ENCODE data around the gene NRXN3. TPM values are rescaled to one million over a fixed set of nuclear protein-coding genes. Genes with fewer than 3 reads are reported as not detected.

Gene NRXN3
- total RNA-seq, 2 donors from 2014 or later, result 1.3 to 2.3 TPM

DNA sequence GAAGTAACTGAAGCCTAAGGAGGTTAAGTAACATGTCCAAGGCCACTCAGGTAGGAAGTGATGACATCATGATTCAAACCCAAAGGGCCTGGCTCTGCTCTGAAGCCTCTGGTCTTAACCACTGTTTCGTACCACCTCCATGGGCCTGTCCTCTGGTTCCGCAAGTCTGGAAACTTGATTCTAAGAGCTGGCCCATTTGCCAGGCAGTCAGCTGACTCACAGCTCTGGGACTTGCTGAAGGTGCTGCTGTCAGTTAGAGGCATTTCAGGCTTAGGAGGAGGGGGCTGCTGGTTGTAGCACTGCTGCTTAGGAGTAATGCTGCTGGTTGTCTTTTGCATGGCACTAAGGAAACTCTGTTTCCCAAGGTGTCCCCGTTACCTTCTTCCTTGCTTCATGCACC, 7.9 kb downstream of the NRXN3 start:
- TF ChIP-seq POLR2A (IDR thresholded peaks at IDR 0.05), result no peak
- TF ChIP-seq, protein P1, sequence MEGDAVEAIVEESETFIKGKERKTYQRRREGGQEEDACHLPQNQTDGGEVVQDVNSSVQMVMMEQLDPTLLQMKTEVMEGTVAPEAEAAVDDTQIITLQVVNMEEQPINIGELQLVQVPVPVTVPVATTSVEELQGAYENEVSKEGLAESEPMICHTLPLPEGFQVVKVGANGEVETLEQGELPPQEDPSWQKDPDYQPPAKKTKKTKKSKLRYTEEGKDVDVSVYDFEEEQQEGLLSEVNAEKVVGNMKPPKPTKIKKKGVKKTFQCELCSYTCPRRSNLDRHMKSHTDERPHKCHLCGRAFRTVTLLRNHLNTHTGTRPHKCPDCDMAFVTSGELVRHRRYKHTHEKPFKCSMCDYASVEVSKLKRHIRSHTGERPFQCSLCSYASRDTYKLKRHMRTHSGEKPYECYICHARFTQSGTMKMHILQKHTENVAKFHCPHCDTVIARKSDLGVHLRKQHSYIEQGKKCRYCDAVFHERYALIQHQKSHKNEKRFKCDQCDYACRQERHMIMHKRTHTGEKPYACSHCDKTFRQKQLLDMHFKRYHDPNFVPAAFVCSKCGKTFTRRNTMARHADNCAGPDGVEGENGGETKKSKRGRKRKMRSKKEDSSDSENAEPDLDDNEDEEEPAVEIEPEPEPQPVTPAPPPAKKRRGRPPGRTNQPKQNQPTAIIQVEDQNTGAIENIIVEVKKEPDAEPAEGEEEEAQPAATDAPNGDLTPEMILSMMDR (IDR thresholded peaks at IDR 0.05), result no peak
- ATAC-seq (no peak), DNase-seq (no peak)
- Histone ChIP-seq H3K27ac (no peak overlapping the region), H3K4me1 (no peaks in the 10 kb centered on the region), H3K4me3 (no peak overlapping the region), H3K36me3 (replicated peaks in 1 of 2; ENCODE audit: insufficient read depth in 1 of 2, low read depth in 2 of 2) (no peaks in the 10 kb centered on the region), H3K27me3 (no peaks in the 10 kb centered on the region), H3K9me3 (no peaks in the 10 kb centered on the region)
- WGBS, 2 donors, result 76 to 91% methylated on average over 3 of the region's 3 CpGs
- intact Hi-C loops (cut with DNase I), result no loop called here

DNA sequence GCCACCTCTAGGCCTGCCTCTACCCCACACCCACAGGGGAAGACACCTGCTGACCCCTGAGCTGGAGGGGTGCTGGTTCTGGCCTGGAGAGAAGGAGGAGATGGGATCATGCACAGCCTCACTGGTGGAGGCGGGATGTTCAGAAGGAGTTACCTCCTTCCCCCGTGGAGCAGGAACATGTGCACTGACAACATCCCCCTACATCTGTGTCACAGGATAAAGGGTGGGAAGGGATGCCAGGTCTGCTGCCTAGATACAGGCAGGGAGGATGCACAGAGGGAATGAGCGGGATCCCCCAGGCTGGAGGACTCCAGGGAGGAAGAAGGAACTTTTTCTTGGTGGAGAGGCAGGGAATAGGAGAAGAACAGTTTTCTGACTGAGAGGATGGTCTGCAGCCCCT, 8.8 kb downstream of the NRXN3 start:
- DNase-seq (no peak), ATAC-seq (no peak)
- no peaks in the 10 kb centered on the region for H3K36me3 ChIP-seq (replicated peaks in 1 of 2; ENCODE audit: insufficient read depth in 1 of 2, low read depth in 2 of 2)
- 59 to 60% methylated on average over 3 of the region's 3 CpGs for WGBS, 2 donors
- H3K4me1 ChIP-seq, result no peaks in the 10 kb centered on the region
- intact Hi-C loops (cut with DNase I), result no loop called here
- TF ChIP-seq, protein P1 (IDR thresholded peaks at IDR 0.05), result no peak
- TF ChIP-seq POLR2A (IDR thresholded peaks at IDR 0.05), result no peak
- H3K27ac ChIP-seq, result no peak overlapping the region
- no peak overlapping the region for H3K4me3 ChIP-seq
- H3K9me3 ChIP-seq, result no peaks in the 10 kb centered on the region
- no peaks in the 10 kb centered on the region for H3K27me3 ChIP-seq

DNA sequence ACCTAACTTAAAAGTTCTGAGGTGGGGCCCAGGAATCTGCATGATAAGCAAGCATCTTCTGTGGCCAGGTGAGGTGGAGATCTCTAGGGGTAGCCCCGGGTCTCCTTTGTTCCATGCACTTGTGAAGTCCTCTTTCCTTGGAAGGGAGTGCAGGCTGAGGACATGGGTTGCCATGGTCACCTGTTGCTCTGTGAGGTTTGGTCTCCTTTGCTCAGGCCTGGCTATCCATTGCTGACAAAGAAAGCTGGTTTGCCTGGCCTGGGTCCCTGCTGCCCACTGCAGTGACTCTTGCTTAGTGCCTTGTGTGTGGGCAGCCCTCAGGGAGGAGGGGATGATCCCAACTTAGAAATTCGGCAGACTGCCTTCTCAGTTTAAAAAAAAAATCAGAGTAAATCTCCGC, 11.1 kb downstream of the NRXN3 start:
- WGBS, 2 donors, result 48 to 56% methylated on average over 3 of the region's 3 CpGs
- Histone ChIP-seq H3K4me1 (no peaks in the 10 kb centered on the region), H3K27me3 (no peaks in the 10 kb centered on the region), H3K36me3 (replicated peaks in 1 of 2; ENCODE audit: insufficient read depth in 1 of 2, low read depth in 2 of 2) (no peaks in the 10 kb centered on the region), H3K27ac (no peak overlapping the region), H3K9me3 (no peaks in the 10 kb centered on the region), H3K4me3 (no peak overlapping the region)
- no peak for DNase-seq
- no peak for ATAC-seq
- intact Hi-C loops (cut with DNase I), result no loop called here
- TF ChIP-seq, protein P1 (IDR thresholded peaks at IDR 0.05), result no peak
- no peak for TF ChIP-seq POLR2A (IDR thresholded peaks at IDR 0.05)

DNA sequence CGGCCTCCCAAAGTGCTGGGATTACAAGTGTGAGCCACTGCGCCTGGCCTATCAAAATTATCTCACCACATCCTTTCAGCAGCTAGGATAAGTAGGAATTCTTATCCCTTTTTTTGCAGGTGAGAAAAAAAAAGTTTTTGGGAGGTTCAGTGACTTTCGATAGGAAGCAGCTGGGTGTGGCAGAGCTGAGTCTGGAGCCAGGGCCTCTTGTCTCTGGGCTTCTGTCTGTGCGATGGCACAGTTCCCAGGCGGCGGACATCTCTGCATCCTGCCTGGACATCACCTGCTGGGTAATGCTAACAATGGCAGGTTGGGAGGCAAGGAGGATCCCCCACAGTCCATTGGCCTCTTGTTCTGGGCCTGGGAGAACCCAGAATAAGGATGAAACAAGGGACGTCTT, 12.5 kb downstream of the NRXN3 start:
- intact Hi-C loops (cut with DNase I), result no loop called here
- no peaks in the 10 kb centered on the region for H3K36me3 ChIP-seq (replicated peaks in 1 of 2; ENCODE audit: insufficient read depth in 1 of 2, low read depth in 2 of 2)
- TF ChIP-seq POLR2A (IDR thresholded peaks at IDR 0.05), result no peak
- TF ChIP-seq, protein P1 (IDR thresholded peaks at IDR 0.05), result no peak
- ATAC-seq (no peak), DNase-seq (no peak)
- H3K9me3 ChIP-seq, result no peaks in the 10 kb centered on the region
- H3K27ac ChIP-seq, result no peak overlapping the region
- H3K27me3 ChIP-seq, result no peaks in the 10 kb centered on the region
- 59 to 62% methylated on average over 7 of the region's 7 CpGs for WGBS, 2 donors
- no peak overlapping the region for H3K4me3 ChIP-seq
- no peaks in the 10 kb centered on the region for H3K4me1 ChIP-seq

DNA sequence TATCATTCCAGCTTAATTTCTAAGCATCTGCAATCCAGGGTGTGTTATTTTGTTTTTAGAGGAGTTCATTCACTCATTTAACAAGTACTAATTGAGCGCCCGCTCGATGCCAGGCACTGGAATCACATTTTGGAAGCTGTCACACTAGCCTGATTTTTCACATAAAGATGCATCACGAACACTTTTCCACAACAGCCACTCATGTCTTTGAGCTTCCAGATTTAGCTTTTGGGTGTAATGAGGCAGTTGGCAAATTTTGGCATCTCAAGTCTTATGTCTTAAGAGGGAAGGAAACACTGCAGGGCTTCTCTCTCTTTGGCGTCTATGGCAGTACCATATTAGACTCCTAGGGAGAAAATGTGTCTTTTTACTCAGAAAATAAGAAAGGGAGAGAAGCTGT, 14.0 kb downstream of the NRXN3 start:
- intact Hi-C loops (cut with DNase I), result no loop called here
- no peak overlapping the region for H3K27ac ChIP-seq
- no peaks in the 10 kb centered on the region for H3K4me1 ChIP-seq
- H3K9me3 ChIP-seq, result no peaks in the 10 kb centered on the region
- no peaks in the 10 kb centered on the region for H3K36me3 ChIP-seq (replicated peaks in 1 of 2; ENCODE audit: insufficient read depth in 1 of 2, low read depth in 2 of 2)
- TF ChIP-seq POLR2A (IDR thresholded peaks at IDR 0.05), result no peak
- TF ChIP-seq, protein P1 (IDR thresholded peaks at IDR 0.05), result no peak
- H3K4me3 ChIP-seq, result no peak overlapping the region
- no peaks in the 10 kb centered on the region for H3K27me3 ChIP-seq
- 72 to 80% methylated on average over 5 of the region's 5 CpGs for WGBS, 2 donors
- no peak for DNase-seq
- no peak for ATAC-seq

All from body of pancreas (tissue), 4 donors.